ENCODE results near the gene RAB33A.

DNA sequence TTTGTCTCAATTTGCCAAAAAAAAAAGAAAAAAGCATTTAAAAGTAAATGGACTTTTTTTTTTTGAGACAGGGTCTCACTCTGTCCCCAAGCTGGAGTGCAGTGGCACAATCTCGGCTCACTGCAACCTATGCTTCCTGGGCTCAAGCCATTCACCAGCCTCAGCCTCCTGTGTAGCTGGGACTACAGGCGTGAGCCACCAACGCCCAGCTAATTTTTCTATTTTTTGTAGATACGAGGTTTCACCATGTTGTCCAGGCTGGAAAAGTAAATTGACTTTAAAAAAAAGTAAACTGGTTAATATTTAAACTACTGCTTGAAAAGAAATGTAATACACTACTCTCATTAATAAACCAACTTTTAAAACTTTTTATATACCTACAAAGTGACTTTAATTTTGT is 12.0 kb upstream of the RAB33A start:
- TF ChIP-seq, protein P1, sequence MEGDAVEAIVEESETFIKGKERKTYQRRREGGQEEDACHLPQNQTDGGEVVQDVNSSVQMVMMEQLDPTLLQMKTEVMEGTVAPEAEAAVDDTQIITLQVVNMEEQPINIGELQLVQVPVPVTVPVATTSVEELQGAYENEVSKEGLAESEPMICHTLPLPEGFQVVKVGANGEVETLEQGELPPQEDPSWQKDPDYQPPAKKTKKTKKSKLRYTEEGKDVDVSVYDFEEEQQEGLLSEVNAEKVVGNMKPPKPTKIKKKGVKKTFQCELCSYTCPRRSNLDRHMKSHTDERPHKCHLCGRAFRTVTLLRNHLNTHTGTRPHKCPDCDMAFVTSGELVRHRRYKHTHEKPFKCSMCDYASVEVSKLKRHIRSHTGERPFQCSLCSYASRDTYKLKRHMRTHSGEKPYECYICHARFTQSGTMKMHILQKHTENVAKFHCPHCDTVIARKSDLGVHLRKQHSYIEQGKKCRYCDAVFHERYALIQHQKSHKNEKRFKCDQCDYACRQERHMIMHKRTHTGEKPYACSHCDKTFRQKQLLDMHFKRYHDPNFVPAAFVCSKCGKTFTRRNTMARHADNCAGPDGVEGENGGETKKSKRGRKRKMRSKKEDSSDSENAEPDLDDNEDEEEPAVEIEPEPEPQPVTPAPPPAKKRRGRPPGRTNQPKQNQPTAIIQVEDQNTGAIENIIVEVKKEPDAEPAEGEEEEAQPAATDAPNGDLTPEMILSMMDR (IDR thresholded peaks at IDR 0.05) = no peak
- TF ChIP-seq EZH2 (IDR thresholded peaks at IDR 0.05; ENCODE audit: borderline replicate concordance, insufficient read depth, low read depth, low read length, poor library complexity, severe bottlenecking) = no peak
